ENCODE measurements around the gene SPR. TPM values are rescaled to one million over a fixed set of nuclear protein-coding genes. Genes with fewer than 3 reads are reported as not detected.

The SPR gene
- total and polyA plus RNA-seq, 2 of the 13 experiments (the other 11 are each of a cell fraction or from before 2014, with no cell fraction given), result 34.0 to 96.0 TPM

DNA sequence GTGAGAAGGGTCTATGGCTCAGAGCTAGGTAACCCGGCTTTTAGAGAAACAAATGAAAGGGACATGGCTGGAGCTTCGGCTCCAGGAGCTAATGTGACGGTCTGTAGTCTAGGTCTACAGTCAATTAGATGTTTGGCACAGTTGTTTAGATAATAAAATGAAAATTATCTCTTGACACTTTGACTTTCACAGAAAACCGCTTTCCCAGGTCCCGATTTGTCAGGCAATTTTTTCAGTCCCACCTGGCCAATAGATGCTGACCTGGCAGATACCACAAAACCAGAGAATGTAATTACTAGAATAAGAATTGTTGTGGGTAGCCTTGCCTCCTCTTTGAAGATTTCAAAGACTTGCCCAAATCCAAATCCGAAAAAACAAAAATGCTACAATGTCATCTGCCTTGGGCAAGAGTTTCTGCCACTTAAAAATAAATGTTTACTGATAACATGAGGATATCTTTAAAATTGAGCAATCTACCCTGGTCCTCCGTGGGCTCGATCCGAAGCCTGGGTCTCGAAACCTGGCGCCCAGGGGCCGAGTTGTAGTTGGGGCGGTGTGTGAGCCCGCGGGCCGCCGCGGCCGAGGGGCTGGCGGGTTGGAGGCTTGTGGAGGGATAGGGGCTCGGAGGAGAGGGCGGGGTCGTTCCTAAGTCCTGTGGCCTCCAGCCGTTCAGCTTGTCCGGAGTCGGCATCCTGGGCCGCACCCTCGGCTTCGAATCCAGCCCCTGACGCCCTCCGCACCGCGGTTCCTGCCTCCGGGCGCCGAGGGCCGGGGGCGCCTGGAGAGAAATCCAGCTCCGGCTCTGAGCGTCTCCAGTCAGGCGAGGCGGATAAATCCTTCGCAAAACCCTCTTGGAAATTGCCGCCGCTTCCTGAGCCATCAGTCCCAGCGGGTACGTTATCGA is 32.5 kb downstream of the SPR start (continued):
- TF ChIP-seq, protein P1, sequence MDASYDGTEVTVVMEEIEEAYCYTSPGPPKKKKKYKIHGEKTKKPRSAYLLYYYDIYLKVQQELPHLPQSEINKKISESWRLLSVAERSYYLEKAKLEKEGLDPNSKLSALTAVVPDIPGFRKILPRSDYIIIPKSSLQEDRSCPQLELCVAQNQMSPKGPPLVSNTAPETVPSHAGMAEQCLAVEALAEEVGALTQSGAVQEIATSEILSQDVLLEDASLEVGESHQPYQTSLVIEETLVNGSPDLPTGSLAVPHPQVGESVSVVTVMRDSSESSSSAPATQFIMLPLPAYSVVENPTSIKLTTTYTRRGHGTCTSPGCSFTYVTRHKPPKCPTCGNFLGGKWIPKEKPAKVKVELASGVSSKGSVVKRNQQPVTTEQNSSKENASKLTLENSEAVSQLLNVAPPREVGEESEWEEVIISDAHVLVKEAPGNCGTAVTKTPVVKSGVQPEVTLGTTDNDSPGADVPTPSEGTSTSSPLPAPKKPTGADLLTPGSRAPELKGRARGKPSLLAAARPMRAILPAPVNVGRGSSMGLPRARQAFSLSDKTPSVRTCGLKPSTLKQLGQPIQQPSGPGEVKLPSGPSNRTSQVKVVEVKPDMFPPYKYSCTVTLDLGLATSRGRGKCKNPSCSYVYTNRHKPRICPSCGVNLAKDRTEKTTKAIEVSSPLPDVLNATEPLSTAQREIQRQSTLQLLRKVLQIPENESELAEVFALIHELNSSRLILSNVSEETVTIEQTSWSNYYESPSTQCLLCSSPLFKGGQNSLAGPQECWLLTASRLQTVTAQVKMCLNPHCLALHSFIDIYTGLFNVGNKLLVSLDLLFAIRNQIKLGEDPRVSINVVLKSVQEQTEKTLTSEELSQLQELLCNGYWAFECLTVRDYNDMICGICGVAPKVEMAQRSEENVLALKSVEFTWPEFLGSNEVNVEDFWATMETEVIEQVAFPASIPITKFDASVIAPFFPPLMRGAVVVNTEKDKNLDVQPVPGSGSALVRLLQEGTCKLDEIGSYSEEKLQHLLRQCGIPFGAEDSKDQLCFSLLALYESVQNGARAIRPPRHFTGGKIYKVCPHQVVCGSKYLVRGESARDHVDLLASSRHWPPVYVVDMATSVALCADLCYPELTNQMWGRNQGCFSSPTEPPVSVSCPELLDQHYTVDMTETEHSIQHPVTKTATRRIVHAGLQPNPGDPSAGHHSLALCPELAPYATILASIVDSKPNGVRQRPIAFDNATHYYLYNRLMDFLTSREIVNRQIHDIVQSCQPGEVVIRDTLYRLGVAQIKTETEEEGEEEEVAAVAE (CRISPR knock-in tag; IDR thresholded peaks at IDR 0.05; ENCODE audit: borderline replicate concordance), result no peak
- TF ChIP-seq HNRNPLL (IDR thresholded peaks at IDR 0.05; ENCODE audit: low read depth, low read length, poor library complexity, severe bottlenecking) (no peak), ZNF775 (CRISPR knock-in tag; IDR thresholded peaks at IDR 0.05; ENCODE audit: borderline replicate concordance) (no peak), ZNF333 (CRISPR knock-in tag; IDR thresholded peaks at IDR 0.05; ENCODE audit: borderline replicate concordance) (0 out of 2 replicates have a peak, but pooled peaks have one; percentile 4)

DNA sequence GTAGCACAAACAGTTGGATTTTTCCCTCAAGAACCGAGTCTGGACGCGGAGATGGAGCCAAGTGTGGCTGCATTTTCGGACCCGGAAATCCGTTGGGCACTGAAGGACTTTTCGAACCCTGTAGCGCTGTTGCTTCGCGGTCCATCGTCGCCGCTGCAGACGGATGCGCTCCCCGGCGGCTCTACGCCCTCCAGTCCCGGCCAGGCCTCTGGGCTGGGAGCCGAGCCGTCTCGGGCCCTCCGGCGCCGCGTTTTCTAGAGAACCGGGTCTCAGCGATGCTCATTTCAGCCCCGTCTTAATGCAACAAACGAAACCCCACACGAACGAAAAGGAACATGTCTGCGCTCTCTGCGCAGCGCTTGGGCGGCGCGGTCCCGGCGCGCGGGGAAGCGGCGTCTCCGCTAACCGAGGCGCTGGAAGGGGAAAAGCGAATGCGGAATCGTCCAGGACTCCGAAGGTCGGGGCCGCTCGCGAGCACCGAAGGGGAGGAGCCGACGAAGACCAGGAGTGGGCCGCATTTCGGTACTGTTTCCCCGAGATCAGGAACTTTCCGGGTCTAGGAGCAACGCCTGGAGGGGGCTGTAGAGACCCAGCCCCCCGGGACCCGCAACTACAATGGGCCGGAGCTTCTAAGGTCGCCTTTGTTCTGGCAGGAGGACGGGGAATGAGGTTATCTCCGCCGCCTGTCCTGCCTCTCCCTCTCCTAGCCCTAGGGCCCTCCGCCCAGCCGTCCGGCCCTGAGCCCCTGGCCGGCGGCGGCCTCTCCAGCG is 33.3 kb downstream of the SPR start:
- DNase-seq (ENCODE audit: low spot score), result no peak
- Histone ChIP-seq H3K79me2 (ENCODE audit: insufficient read depth, low read length) (no peaks in the 10 kb centered on the region), H3K9me3 (ENCODE audit: low read length) (no peaks in the 10 kb centered on the region), H2AFZ (ENCODE audit: low read length) (no peak overlapping the region), H3K27ac (ENCODE audit: extremely low read length, insufficient read depth, low read length) (no peak overlapping the region), H3K9ac (ENCODE audit: insufficient read depth, low read depth, low read length) (no peak overlapping the region), H3K4me2 (ENCODE audit: low read depth, low read length) (no peak overlapping the region), H4K20me1 (ENCODE audit: insufficient read depth, low read length) (no peaks in the 10 kb centered on the region; the same call in 1 of the 2 replicates), H3K36me3 (replicated peaks in 1 of 2; ENCODE audit: control insufficient read depth in 1 of 2, insufficient read depth in 2 of 2, low read length in 2 of 2) (no peaks in the 10 kb centered on the region), H3K4me1 (ENCODE audit: insufficient read depth, low read length) (peaks cover 28% of the 10 kb centered on the region), H3K27me3 (ENCODE audit: control insufficient read depth in 1 of 2, insufficient read depth in 2 of 2, low read length in 2 of 2) (peaks cover 4 to 89% of the 10 kb centered on the region in 2 experiments; a peak in 4 of 5 replicates), H3K4me3 (replicated peaks in 1 of 3; ENCODE audit: insufficient read depth in 1 of 3, low read depth in 2 of 3, low read length in 3 of 3) (no peak overlapping the region)
- no peak for ATAC-seq
- BruUV-seq (replicated peaks), result no TSS peak
- intact Hi-C loops (cut with micrococcal nuclease; ENCODE audit: unreplicated experiment) (no loop called here), in situ Hi-C loops (cut with HindIII; ENCODE audit: extremely low pct_ligation_motif_present, low pct_unique_long_range_greater_than_20kb) (no loop called here)
- POLR2A ChIA-PET, result no interaction called here
- TF ChIP-seq, protein P2, sequence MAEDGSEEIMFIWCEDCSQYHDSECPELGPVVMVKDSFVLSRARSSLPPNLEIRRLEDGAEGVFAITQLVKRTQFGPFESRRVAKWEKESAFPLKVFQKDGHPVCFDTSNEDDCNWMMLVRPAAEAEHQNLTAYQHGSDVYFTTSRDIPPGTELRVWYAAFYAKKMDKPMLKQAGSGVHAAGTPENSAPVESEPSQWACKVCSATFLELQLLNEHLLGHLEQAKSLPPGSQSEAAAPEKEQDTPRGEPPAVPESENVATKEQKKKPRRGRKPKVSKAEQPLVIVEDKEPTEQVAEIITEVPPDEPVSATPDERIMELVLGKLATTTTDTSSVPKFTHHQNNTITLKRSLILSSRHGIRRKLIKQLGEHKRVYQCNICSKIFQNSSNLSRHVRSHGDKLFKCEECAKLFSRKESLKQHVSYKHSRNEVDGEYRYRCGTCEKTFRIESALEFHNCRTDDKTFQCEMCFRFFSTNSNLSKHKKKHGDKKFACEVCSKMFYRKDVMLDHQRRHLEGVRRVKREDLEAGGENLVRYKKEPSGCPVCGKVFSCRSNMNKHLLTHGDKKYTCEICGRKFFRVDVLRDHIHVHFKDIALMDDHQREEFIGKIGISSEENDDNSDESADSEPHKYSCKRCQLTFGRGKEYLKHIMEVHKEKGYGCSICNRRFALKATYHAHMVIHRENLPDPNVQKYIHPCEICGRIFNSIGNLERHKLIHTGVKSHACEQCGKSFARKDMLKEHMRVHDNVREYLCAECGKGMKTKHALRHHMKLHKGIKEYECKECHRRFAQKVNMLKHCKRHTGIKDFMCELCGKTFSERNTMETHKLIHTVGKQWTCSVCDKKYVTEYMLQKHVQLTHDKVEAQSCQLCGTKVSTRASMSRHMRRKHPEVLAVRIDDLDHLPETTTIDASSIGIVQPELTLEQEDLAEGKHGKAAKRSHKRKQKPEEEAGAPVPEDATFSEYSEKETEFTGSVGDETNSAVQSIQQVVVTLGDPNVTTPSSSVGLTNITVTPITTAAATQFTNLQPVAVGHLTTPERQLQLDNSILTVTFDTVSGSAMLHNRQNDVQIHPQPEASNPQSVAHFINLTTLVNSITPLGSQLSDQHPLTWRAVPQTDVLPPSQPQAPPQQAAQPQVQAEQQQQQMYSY (CRISPR knock-in tag; IDR thresholded peaks at IDR 0.05), result 0 out of 2 replicates have a peak, but pooled peaks have one; percentile 29
- no peak for TF ChIP-seq HES4 (CRISPR knock-in tag; IDR thresholded peaks at IDR 0.05; ENCODE audit: borderline replicate concordance)
- WGBS (ENCODE audit: low lambda C conversion rate), result 83% methylated on average over 77 of the region's 77 CpGs
- CTCF ChIA-PET (ENCODE audit: low intra/inter-chr PET ratio, low total read pairs), result no interaction called here
- no peak for FAIRE-seq
